Stimulated activated CD4-positive, alpha-beta T cell treated with anti-CD3 and anti-CD28 coated beads, Interleukin-15, amount 100 ng/mL, for 48 hours (primary cell): ENCODE data around the gene PAX5.

Experiments used
- DNase-seq, 2 donors: peaks; one replicate each; pipeline ENCODE4 v3.0.0-alpha.2; 2020; ENCODE audit warnings: low read depth in 2 of 2

The PAX5 gene

GRCh38 chr9:36987891-36988290 is 46.2 kb downstream of the PAX5 start:
- no peak for DNase-seq

GRCh38 chr9:36987409-36987808 is 46.7 kb downstream of the PAX5 start:
- no peak for DNase-seq

- DNase-seq: no peak
Observed at GRCh38 chr9:36986468-36987408, 47.3 kb downstream of the PAX5 start.

DNA sequence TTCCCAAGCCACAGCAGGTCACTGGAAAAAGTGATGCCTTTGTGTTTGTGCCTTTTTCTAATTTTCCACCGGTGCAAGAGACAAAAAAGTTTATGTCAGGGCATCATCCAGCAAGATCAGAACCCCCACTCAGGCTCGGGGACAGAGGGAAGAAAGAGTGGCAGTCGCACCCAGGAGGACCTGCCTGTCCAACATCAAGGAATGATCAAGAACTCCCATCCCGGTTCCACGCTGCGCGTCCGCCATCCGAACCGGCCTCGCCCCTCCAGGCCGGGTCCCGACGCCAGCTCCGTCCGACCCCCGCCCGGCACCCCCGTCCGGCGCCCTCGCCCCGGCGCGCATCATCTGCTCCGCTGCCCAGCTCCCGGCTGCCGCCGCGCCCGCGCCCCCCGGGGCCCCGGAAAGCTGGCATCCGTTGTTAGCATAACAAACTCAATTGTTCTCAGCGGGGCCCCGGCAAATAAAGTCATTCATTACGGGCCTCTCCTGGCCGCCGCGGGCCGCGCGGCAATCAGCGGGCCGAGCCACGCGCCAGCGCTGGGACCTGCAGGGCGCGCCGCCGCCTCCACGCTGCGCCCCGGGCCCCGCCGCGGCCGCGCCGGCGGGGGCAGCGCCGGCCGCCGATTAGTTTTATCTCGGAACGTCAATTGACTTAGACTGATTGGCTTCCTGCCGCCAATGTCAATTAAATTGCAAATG is 48.1 kb downstream of the PAX5 start:
- DNase-seq: no peak

DNA sequence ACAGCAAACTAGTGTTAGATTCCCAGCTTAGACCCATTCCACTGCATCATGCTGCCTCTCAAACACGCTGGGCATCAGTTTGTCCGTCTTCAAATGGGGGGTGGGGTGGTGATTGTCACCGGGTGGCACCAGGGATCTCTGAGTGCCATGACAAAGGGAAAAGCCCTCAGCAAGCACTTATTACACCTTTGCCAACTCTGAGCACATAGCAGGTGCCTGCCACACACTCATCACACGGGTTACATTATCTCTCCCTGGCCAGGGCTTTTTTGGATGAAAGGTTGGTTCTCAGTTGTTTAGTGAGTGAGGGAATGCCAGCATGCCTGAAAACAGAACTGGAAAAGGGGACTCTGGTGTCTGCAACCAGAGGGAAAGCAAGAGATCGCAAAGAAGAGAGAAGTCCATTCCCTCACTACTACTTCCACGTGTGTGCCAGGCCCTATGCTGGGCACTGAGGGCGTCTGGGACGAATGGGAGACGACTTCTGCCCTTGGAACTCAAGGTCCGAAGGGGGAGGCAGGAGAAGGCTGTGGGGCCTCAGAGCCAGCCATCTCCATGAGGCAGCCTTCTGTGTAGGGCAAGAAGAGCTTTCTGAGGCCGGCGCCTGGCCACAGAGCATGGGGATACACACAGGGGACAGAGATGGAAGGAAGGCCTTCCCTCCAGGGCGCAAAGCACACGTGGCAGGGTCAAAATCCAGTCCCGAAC is 48.9 kb downstream of the PAX5 start:
- no peak for DNase-seq

DNA sequence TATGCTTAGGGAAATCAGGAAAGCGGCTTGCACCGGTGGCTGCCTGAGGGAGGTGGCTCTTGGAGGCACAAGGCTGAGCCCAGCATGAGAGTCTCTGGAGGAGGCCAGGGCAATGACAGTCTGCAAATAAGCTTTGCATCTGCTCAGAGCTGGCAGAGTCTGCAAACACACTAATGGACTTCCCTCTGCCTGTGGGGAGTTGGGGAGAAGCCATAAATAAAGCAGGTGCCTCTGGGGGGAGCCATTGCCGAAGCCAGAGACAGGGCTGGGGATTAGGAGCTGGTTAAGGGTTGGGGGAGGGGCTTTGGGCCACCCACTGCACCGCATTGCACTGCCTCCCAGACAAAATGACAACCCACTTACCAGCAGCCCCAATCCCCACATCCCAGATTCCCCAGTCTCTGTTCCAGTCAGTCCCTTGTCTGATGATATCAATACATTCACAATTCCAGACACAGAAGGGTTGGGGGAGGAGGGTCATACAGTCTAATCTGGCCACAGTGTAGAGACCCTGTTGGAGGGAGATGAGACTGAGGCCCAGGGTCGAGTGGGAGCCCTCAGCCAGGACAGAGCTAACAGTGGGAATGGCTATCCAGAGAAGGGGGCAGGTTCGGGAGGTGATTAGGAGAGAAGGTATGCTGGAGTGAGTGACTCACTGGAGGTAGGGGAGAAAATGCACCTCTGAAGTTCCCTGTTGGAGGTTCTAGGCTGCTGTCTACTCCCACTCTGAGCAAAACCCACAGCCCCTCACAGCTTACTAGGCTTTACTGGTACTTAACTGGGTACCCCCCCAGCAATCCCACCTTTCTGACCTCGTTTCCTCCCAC is 53.7 kb downstream of the PAX5 start:
- no peak for DNase-seq

GRCh38 chr9:36976371-36977030 is 57.6 kb downstream of the PAX5 start:
- no peak for DNase-seq

GRCh38 chr9:36974731-36975130 is 59.3 kb downstream of the PAX5 start:
- DNase-seq: no peak

GRCh38 chr9:36971935-36972488 is 62.1 kb downstream of the PAX5 start:
- DNase-seq: no peak

GRCh38 chr9:36970007-36970888 is 63.8 kb downstream of the PAX5 start:
- DNase-seq: no peak

- no peak for DNase-seq
Observed at GRCh38 chr9:36969216-36969771, 64.8 kb downstream of the PAX5 start.

- DNase-seq: no peak
Observed at GRCh38 chr9:36968574-36969215, 65.4 kb downstream of the PAX5 start.

- DNase-seq: no peak
Observed at GRCh38 chr9:36967997-36968396, 66.1 kb downstream of the PAX5 start.

- DNase-seq: no peak
Observed at GRCh38 chr9:36966371-36967097, 67.5 kb downstream of the PAX5 start.

GRCh38 chr9:36964791-36965190 is 69.3 kb downstream of the PAX5 start:
- no peak for DNase-seq

GRCh38 chr9:36963346-36963745 is 70.7 kb downstream of the PAX5 start:
- DNase-seq: no peak

GRCh38 chr9:36962691-36963090 is 71.4 kb downstream of the PAX5 start:
- DNase-seq: no peak
